ENCODE results near the gene HS6ST1.

Gene HS6ST1

GRCh38 chr2:128311755-128312341, 6.8 kb downstream of the HS6ST1 start (continued):
- TF ChIP-seq ZNF518A (tag by site-specific recombination; conservative IDR thresholded peaks at IDR 0.05; ENCODE audit: low read depth) (no peak), ZNF354C (tag by site-specific recombination; IDR thresholded peaks at IDR 0.05; ENCODE audit: borderline replicate concordance, low read depth) (no peak), ZNF48 (tag by site-specific recombination; IDR thresholded peaks at IDR 0.05) (no peak), GLIS1 (tag by site-specific recombination; IDR thresholded peaks at IDR 0.05) (no peak)

- ChIA-PET POLR2A (no interaction called here), CTCF (no interaction called here)
- no peak for TF ChIP-seq ZNF664 (tag by site-specific recombination; IDR thresholded peaks at IDR 0.05)
- peaks cover 0 to 51% of the 10 kb centered on the region in 2 experiments; a peak in 1 of 3 replicates for H3K36me3 ChIP-seq (ENCODE audit: control insufficient read depth in 2 of 2, insufficient read depth in 1 of 2, low read length in 2 of 2)
- peaks cover 17% of the 10 kb centered on the region for H3K4me1 ChIP-seq (ENCODE audit: control insufficient read depth, insufficient read depth, low read length)
- H3K4me3 ChIP-seq (ENCODE audit: low read depth, low read length) = no peak overlapping the region
- H3K27ac ChIP-seq (ENCODE audit: extremely low read depth, low read depth, low read length) = no peak overlapping the region
- H3K9me3 ChIP-seq (ENCODE audit: control insufficient read depth, insufficient read depth, low read depth, low read length) = no peaks in the 10 kb centered on the region
Measured at GRCh38 chr2:128311216-128311754, 7.4 kb downstream of the HS6ST1 start.

GRCh38 chr2:128310761-128311160, 7.9 kb downstream of the HS6ST1 start:
- POLR2A ChIA-PET = no interaction called here
- H3K4me1 ChIP-seq (ENCODE audit: control insufficient read depth, insufficient read depth, low read length) = peaks cover 17% of the 10 kb centered on the region
- H3K27ac ChIP-seq (ENCODE audit: extremely low read depth, low read depth, low read length) = no peak overlapping the region
- peaks cover 0 to 46% of the 10 kb centered on the region in 2 experiments; a peak in 1 of 3 replicates for H3K36me3 ChIP-seq (ENCODE audit: control insufficient read depth in 2 of 2, insufficient read depth in 1 of 2, low read length in 2 of 2)
- no peak overlapping the region for H3K4me3 ChIP-seq (ENCODE audit: low read depth, low read length)
- TF ChIP-seq SP7 (tag by site-specific recombination; IDR thresholded peaks at IDR 0.05) (no peak), ZFHX2 (tag by site-specific recombination; conservative IDR thresholded peaks at IDR 0.05) (peak; percentile 80), EGR2 (tag by site-specific recombination; IDR thresholded peaks at IDR 0.05; ENCODE audit: low read depth) (peak; percentile 66; the same call in 1 of the 2 replicates)
- H3K9me3 ChIP-seq (ENCODE audit: control insufficient read depth, insufficient read depth, low read depth, low read length) = no peaks in the 10 kb centered on the region
- CTCF ChIA-PET = no interaction called here

- CTCF ChIA-PET = no interaction called here
- H3K27ac ChIP-seq (ENCODE audit: extremely low read depth, low read depth, low read length) = no peak overlapping the region
Measured at GRCh38 chr2:128310094-128310716, 8.5 kb downstream of the HS6ST1 start.

More at GRCh38 chr2:128310094-128310716, 8.5 kb downstream of the HS6ST1 start:
- TF ChIP-seq SCRT1 (tag by site-specific recombination; IDR thresholded peaks at IDR 0.05; ENCODE audit: borderline replicate concordance) (0 out of 2 replicates have a peak, but pooled peaks have one; percentile 23), ZBTB21 (tag by site-specific recombination; IDR thresholded peaks at IDR 0.05) (no peak), ZNF132 (tag by site-specific recombination; IDR thresholded peaks at IDR 0.05; ENCODE audit: borderline replicate concordance) (no peak), SCRT2 (tag by site-specific recombination; IDR thresholded peaks at IDR 0.05) (peak; percentile 80), ZNF529 (tag by site-specific recombination; IDR thresholded peaks at IDR 0.05; ENCODE audit: insufficient replicate concordance) (no peak), ZSCAN23 (tag by site-specific recombination; IDR thresholded peaks at IDR 0.05) (no peak), ZNF10 (tag by site-specific recombination; IDR thresholded peaks at IDR 0.05) (no peak)
- Histone ChIP-seq H3K36me3 (ENCODE audit: control insufficient read depth in 2 of 2, insufficient read depth in 1 of 2, low read length in 2 of 2) (peaks cover 0 to 40% of the 10 kb centered on the region in 2 experiments; a peak in 1 of 3 replicates), H3K9me3 (ENCODE audit: control insufficient read depth, insufficient read depth, low read depth, low read length) (no peaks in the 10 kb centered on the region), H3K4me3 (ENCODE audit: low read depth, low read length) (no peak overlapping the region), H3K4me1 (ENCODE audit: control insufficient read depth, insufficient read depth, low read length) (peaks cover 22% of the 10 kb centered on the region)
- POLR2A ChIA-PET = no interaction called here
